Endothelial cell of umbilical vein (primary cell): Measurements from ENCODE around the gene CSNK1D. TPM values are rescaled to one million over a fixed set of nuclear protein-coding genes. Genes with fewer than 3 reads are reported as not detected.
A peak's percentile ranks its signal among the peaks of the same experiment; 100 is the strongest.

Experiments
- BruUV-seq: library from RNA; stranded (reverse); fragments of 400-500 nt; replicated peaks from 2 replicates; lab custom pipeline; 2021; lab: Mats Ljungman, UMichigan
- CTCF ChIA-PET: fragments of 300-600, 350-600 bp; sonication (Branson Sonifier 250); formaldehyde crosslinking; loops from one replicate; lab custom pipeline; 2021; ENCODE audit warnings: antibody characterized with exemption, inconsistent platforms; lab: Charles Lee
- POLR2A ChIA-PET: fragments of 300-600, 350-600 bp; sonication (Branson Sonifier 250); formaldehyde crosslinking; loops from one replicate; lab custom pipeline; 2021; ENCODE audit warnings: antibody characterized with exemption, inconsistent platforms; lab: Charles Lee
- DNase-seq: peaks from one replicate; pipeline ENCODE4 v3.0.0-alpha.2; 2011; ENCODE audit warnings: low read depth, low spot score
- FAIRE-seq: peaks from 2 replicates; lab custom pipeline; 2011; peaks lifted over from hg19 to GRCh38; lab: Jason Lieb, UNC
- H2AFZ ChIP-seq: 2 replicates; pipeline ENCODE4 v1.6.0; 2012; ENCODE audit warnings: low read depth, low read length, control low read depth, inconsistent platforms
- H3K27ac ChIP-seq: 2 replicates; pipeline ENCODE4 v1.5.1; 2011; ENCODE audit warnings: low read depth, mild to moderate bottlenecking, control low read depth, low read length, moderate library complexity; ENCODE audit not compliant: insufficient read depth
- H3K27me3 ChIP-seq, 2 experiments: 2 replicates each; pipeline versions ENCODE4 v1.6.0 to v1.6.1; 2011; ENCODE audit warnings: low read length in 2 of 2, mixed read lengths in 1 of 2; ENCODE audit not compliant: control insufficient read depth in 2 of 2, insufficient read depth in 2 of 2
- H3K36me3 ChIP-seq, 2 experiments: 2 replicates in 1 of 2; 3 replicates in 1 of 2; pipeline ENCODE4 v1.5.1; 2011; ENCODE audit warnings: low read length in 2 of 2, mild to moderate bottlenecking in 1 of 2, moderate library complexity in 1 of 2; ENCODE audit not compliant: control insufficient read depth in 2 of 2, insufficient read depth in 2 of 2; ENCODE audit errors: extremely low read depth in 1 of 2
- H3K4me1 ChIP-seq: 3 replicates; pipeline ENCODE4 v1.5.1; 2011; ENCODE audit warnings: mild to moderate bottlenecking, low read length; ENCODE audit not compliant: control insufficient read depth, insufficient read depth; ENCODE audit errors: extremely low read depth
- H3K4me2 ChIP-seq: 2 replicates; pipeline ENCODE4 v1.6.1; 2011; ENCODE audit warnings: low read length, control low read depth, mixed read lengths; ENCODE audit not compliant: insufficient read depth
- H3K4me3 ChIP-seq, 3 experiments: fragments of 200-600 bp in 1 of 3; sonication (generic), shearing (Covaris generic) in 1 of 3; replicated peaks in 1 of 3; 2 replicates each; pipeline ENCODE4 v1.5.1; 2011 to 2016; ENCODE audit warnings: control low read depth in 3 of 3, low read length in 3 of 3, mild to moderate bottlenecking in 2 of 3, inconsistent platforms in 1 of 3, low read depth in 1 of 3, moderate library complexity in 1 of 3; ENCODE audit not compliant: insufficient read depth in 1 of 3
- H3K79me2 ChIP-seq: 2 replicates; pipeline ENCODE4 v1.6.0; 2012; ENCODE audit warnings: low read length, inconsistent platforms; ENCODE audit not compliant: control insufficient read depth, insufficient read depth
- H3K9ac ChIP-seq: replicated peaks from 2 replicates; pipeline ENCODE3; 2011; ENCODE audit warnings: low read length, control low read depth; ENCODE audit not compliant: insufficient read depth; ENCODE audit errors: extremely low read depth
- H3K9me1 ChIP-seq: replicated peaks from 3 replicates; pipeline ENCODE4 v1.6.0; 2011; ENCODE audit warnings: mild to moderate bottlenecking, low read length; ENCODE audit not compliant: control insufficient read depth, insufficient read depth; ENCODE audit errors: extremely low read depth
- H3K9me3 ChIP-seq: replicated peaks from 2 replicates; pipeline ENCODE4 v1.5.1; 2012; ENCODE audit warnings: low read length, inconsistent platforms; ENCODE audit not compliant: control insufficient read depth, insufficient read depth
- H4K20me1 ChIP-seq: replicated peaks from 2 replicates; pipeline ENCODE3; 2011; ENCODE audit warnings: mild to moderate bottlenecking, low read length; ENCODE audit not compliant: control insufficient read depth, insufficient read depth; ENCODE audit errors: extremely low read depth
- CTCF ChIP-seq, 2 donors: IDR thresholded peaks; 1 replicate in 1 of 2; 2 replicates in 1 of 2; pipeline ENCODE4 v1.5.1; 2011; ENCODE audit warnings: low read length in 2 of 2, mild to moderate bottlenecking in 2 of 2, moderate library complexity in 2 of 2, control low read depth in 1 of 2, inconsistent platforms in 1 of 2, low read depth in 1 of 2; ENCODE audit not compliant: insufficient read depth in 1 of 2; ENCODE audit errors: extremely low read depth in 1 of 2
- POLR2A ChIP-seq: IDR thresholded peaks from 2 replicates; pipeline ENCODE4 v1.6.1; 2012; ENCODE audit warnings: low read depth, mild to moderate bottlenecking, control low read depth, low read length
- dilution Hi-C: fragments of 300-500 bp; cut with MboI; formaldehyde crosslinking; loops from one replicate; pipeline ENCODE4 v1.15.0; 2019; ENCODE audit warnings: low sequenced_read_pairs; ENCODE audit not compliant: extremely low pct_ligation_motif_present
- intact Hi-C: fragments of 100-400 bp; cut with micrococcal nuclease; formaldehyde crosslinking; loops from one replicate; pipeline ENCODE4 v1.10.0; 2022
- polyA plus RNA-seq, 4 experiments: library from polyadenylated mRNA; depleted of rRNA in 3 of 4; stranded (reverse) in 3 of 4; unstranded in 1 of 4; fragments of >200 nt; gene quantifications; 2 replicates each; pipeline versions ENCODE4 v1.2.1 to v1.2.3, GENCODE V29; 2011 to 2012; ENCODE audit warnings: missing spikeins in 1 of 4
- total RNA-seq: library from RNA; stranded (reverse); gene quantifications from 2 replicates; pipeline ENCODE4 v1.2.3, GENCODE V29; 2021

The CSNK1D gene
- total and polyA plus RNA-seq, 2 donors (not counting 3 experiments of a cell fraction or from before 2014, with no cell fraction given) = 127 to 155 TPM

GRCh38 chr17:82320956-82321927 is 47.7 kb upstream of the CSNK1D start:
- no peaks in the 10 kb centered on the region for H3K79me2 ChIP-seq
- POLR2A ChIA-PET = no interaction called here
- dilution Hi-C loops = no loop called here
- no peak overlapping the region for H3K9ac ChIP-seq
- intact Hi-C loops = loop anchor here (1.0 to 2.0 kb wide), 3 partner anchors 20 to 84 kb away; no protein-coding TSS in a partner anchor
- H3K27ac ChIP-seq = no peak overlapping the region
- no peaks in the 10 kb centered on the region for H3K27me3 ChIP-seq
- H3K9me1 ChIP-seq = no peaks in the 10 kb centered on the region
- no peaks in the 10 kb centered on the region for H3K4me1 ChIP-seq
- TF ChIP-seq CTCF (IDR thresholded peaks at IDR 0.05; ENCODE audit: extremely low read depth in 1 of 2, insufficient read depth in 1 of 2, low read depth in 1 of 2, low read length in 2 of 2) = peak; percentile 71 to 74
- TF ChIP-seq POLR2A = no peak
- DNase-seq = no peak
- peak overlapping the region; percentile 25 for H2AFZ ChIP-seq
- no TSS peak for BruUV-seq
- H3K4me3 ChIP-seq = no peak overlapping the region
- no peaks in the 10 kb centered on the region for H4K20me1 ChIP-seq
- H3K4me2 ChIP-seq = no peak overlapping the region
- no peak for FAIRE-seq
- H3K36me3 ChIP-seq = no peaks in the 10 kb centered on the region
- H3K9me3 ChIP-seq = no peaks in the 10 kb centered on the region
- CTCF ChIA-PET = interaction anchor here (0.6 to 2.5 kb wide), 12 partner anchors 9 to 290 kb away, joined by 3 to 26 read pairs (median 5); partner anchors contain the start of genes CSNK1D and SECTM1
